Activated naive CD4-positive, alpha-beta T cell treated with anti-CD3 and anti-CD28 coated beads, Interleukin-2, amount 10 ng/mL, durations not matched to agents 7 days and 5 days (primary cell): ENCODE results near the gene GNB5.

ENCODE experiments used
- CTCF ChIA-PET: fragments of 350-600 bp; sonication (Branson Sonifier 250); formaldehyde crosslinking; loops from one replicate; lab custom pipeline; 2021; ENCODE audit warnings: antibody characterized with exemption; lab: Charles Lee
- DNase-seq: peaks from one replicate; pipeline ENCODE4 v3.0.0-alpha.2; 2020
- H3K27ac Mint-ChIP-seq: one replicate; pipeline ENCODE4 v1.8.0; 2021; ENCODE audit warnings: mild to moderate bottlenecking, moderate library complexity, mixed read lengths
- H3K27me3 Mint-ChIP-seq: one replicate; pipeline ENCODE4 v1.8.0; 2021; ENCODE audit warnings: mild to moderate bottlenecking, mixed read lengths
- H3K36me3 Mint-ChIP-seq: one replicate; pipeline ENCODE4 v1.8.0; 2021; ENCODE audit warnings: mixed read lengths
- H3K4me1 Mint-ChIP-seq: one replicate; pipeline ENCODE4 v1.8.0; 2021; ENCODE audit warnings: mixed read lengths
- H3K4me3 Mint-ChIP-seq: one replicate; pipeline ENCODE4 v1.8.0; 2021; ENCODE audit warnings: mild to moderate bottlenecking, moderate library complexity, mixed read lengths
- H3K9me3 Mint-ChIP-seq: one replicate; pipeline ENCODE4 v1.8.0; 2021; ENCODE audit warnings: mixed read lengths

Gene GNB5

GRCh38 chr15:52193791-52194190 is 2.6 kb upstream of the GNB5 start:
- CTCF ChIA-PET: interaction anchor here (2.1 to 3.3 kb wide), 2 partner anchors 10 to 15 kb away, joined by 6 to 13 read pairs; no protein-coding TSS in a partner anchor
- Mint-ChIP-seq H3K27me3 (peaks cover 3% of the 10 kb centered on the region), H3K36me3 (no peaks in the 10 kb centered on the region), H3K4me1 (no peaks in the 10 kb centered on the region), H3K9me3 (no peaks in the 10 kb centered on the region), H3K27ac (no peak overlapping the region), H3K4me3 (no peak overlapping the region)
- no peak for DNase-seq

GRCh38 chr15:52193321-52193720 is 2.1 kb upstream of the GNB5 start:
- CTCF ChIA-PET: interaction anchor here (2.1 to 3.3 kb wide), 2 partner anchors 9 to 15 kb away, joined by 6 to 13 read pairs; no protein-coding TSS in a partner anchor
- no peaks in the 10 kb centered on the region for H3K4me1 Mint-ChIP-seq
- H3K9me3 Mint-ChIP-seq: no peaks in the 10 kb centered on the region
- H3K27me3 Mint-ChIP-seq: peaks cover 3% of the 10 kb centered on the region
- H3K36me3 Mint-ChIP-seq: no peaks in the 10 kb centered on the region
- H3K27ac Mint-ChIP-seq: no peak overlapping the region
- no peak overlapping the region for H3K4me3 Mint-ChIP-seq
- DNase-seq: no peak

- DNase-seq: no peak
- CTCF ChIA-PET: interaction anchor here (1.5 kb wide), 1 partner anchor 30 kb away, joined by 3 read pairs; no protein-coding TSS in a partner anchor
- peaks cover 3% of the 10 kb centered on the region for H3K36me3 Mint-ChIP-seq
- H3K27ac Mint-ChIP-seq: no peak overlapping the region
- H3K27me3 Mint-ChIP-seq: no peaks in the 10 kb centered on the region
- peaks cover 6% of the 10 kb centered on the region for H3K4me1 Mint-ChIP-seq
- peaks cover 3% of the 10 kb centered on the region for H3K9me3 Mint-ChIP-seq
- no peak overlapping the region for H3K4me3 Mint-ChIP-seq
Observed at GRCh38 chr15:52186651-52187486, 4.3 kb downstream of the GNB5 start.

GRCh38 chr15:52185151-52185561 is 6.0 kb downstream of the GNB5 start:
- Mint-ChIP-seq H3K27me3 (no peaks in the 10 kb centered on the region), H3K4me1 (peaks cover 16% of the 10 kb centered on the region), H3K27ac (no peak overlapping the region), H3K36me3 (peaks cover 3% of the 10 kb centered on the region), H3K9me3 (peaks cover 3% of the 10 kb centered on the region), H3K4me3 (no peak overlapping the region)
- CTCF ChIA-PET: interaction anchor here (0.6 to 3.9 kb wide), 4 partner anchors 14 to 43 kb away, joined by 3 to 40 read pairs (median 4); no protein-coding TSS in a partner anchor
- no peak for DNase-seq

- Mint-ChIP-seq H3K27me3 (no peaks in the 10 kb centered on the region), H3K27ac (no peak overlapping the region), H3K4me1 (peaks cover 16% of the 10 kb centered on the region), H3K9me3 (peaks cover 3% of the 10 kb centered on the region), H3K36me3 (peaks cover 3% of the 10 kb centered on the region), H3K4me3 (no peak overlapping the region)
- CTCF ChIA-PET: interaction anchor here (0.5 to 3.9 kb wide), 6 partner anchors 9 to 139 kb away, joined by 3 to 40 read pairs (median 5); no protein-coding TSS in a partner anchor
- DNase-seq: no peak
Observed at GRCh38 chr15:52184721-52185120, 6.5 kb downstream of the GNB5 start.

- peak; percentile 46 for DNase-seq
- no peak overlapping the region for H3K4me3 Mint-ChIP-seq
Observed at GRCh38 chr15:52183562-52184173, 7.5 kb downstream of the GNB5 start.

GRCh38 chr15:52181938-52182780 is 9.0 kb downstream of the GNB5 start:
- Mint-ChIP-seq H3K27ac (no peak overlapping the region), H3K36me3 (peaks cover 4% of the 10 kb centered on the region), H3K4me3 (no peak overlapping the region), H3K27me3 (no peaks in the 10 kb centered on the region), H3K4me1 (peaks cover 35% of the 10 kb centered on the region), H3K9me3 (peaks cover 3% of the 10 kb centered on the region)
- CTCF ChIA-PET: interaction anchor here (1.1 to 3.9 kb wide), 2 partner anchors 26 to 43 kb away, joined by 5 to 40 read pairs; no protein-coding TSS in a partner anchor
- no peak for DNase-seq

More at GRCh38 chr15:52183562-52184173, 7.5 kb downstream of the GNB5 start:
- Mint-ChIP-seq H3K9me3 (peaks cover 3% of the 10 kb centered on the region), H3K4me1 (peaks cover 22% of the 10 kb centered on the region), H3K27ac (no peak overlapping the region), H3K27me3 (no peaks in the 10 kb centered on the region), H3K36me3 (peaks cover 4% of the 10 kb centered on the region)
- CTCF ChIA-PET: interaction anchor here (0.9 to 3.9 kb wide), 9 partner anchors 10 to 164 kb away, joined by 3 to 40 read pairs (median 3); no protein-coding TSS in a partner anchor

GRCh38 chr15:52180851-52181450 is 10.2 kb downstream of the GNB5 start:
- peaks cover 39% of the 10 kb centered on the region for H3K4me1 Mint-ChIP-seq
- H3K36me3 Mint-ChIP-seq: peaks cover 13% of the 10 kb centered on the region
- peak overlapping the region; percentile 86 for H3K4me3 Mint-ChIP-seq
- H3K27ac Mint-ChIP-seq: peak overlapping the region; percentile 96
- CTCF ChIA-PET: interaction anchor here (3.7 kb wide), 1 partner anchor 27 kb away, joined by 19 read pairs; no protein-coding TSS in a partner anchor
- peaks cover 3% of the 10 kb centered on the region for H3K9me3 Mint-ChIP-seq
- no peak for DNase-seq
- H3K27me3 Mint-ChIP-seq: no peaks in the 10 kb centered on the region

- Mint-ChIP-seq H3K27me3 (no peaks in the 10 kb centered on the region), H3K9me3 (peaks cover 3% of the 10 kb centered on the region), H3K27ac (peak overlapping the region; percentile 96), H3K36me3 (peaks cover 14% of the 10 kb centered on the region), H3K4me3 (peak overlapping the region; percentile 86), H3K4me1 (peaks cover 39% of the 10 kb centered on the region)
- CTCF ChIA-PET: interaction anchor here (1.4 to 3.7 kb wide), 3 partner anchors 17 to 40 kb away, joined by 3 to 19 read pairs (median 5); no protein-coding TSS in a partner anchor
- peak; percentile 69 for DNase-seq
Observed at GRCh38 chr15:52180196-52180835, 10.9 kb downstream of the GNB5 start.

GRCh38 chr15:52179278-52180195 is 11.7 kb downstream of the GNB5 start:
- CTCF ChIA-PET: interaction anchor here (0.5 to 3.7 kb wide), 9 partner anchors 12 to 556 kb away, joined by 3 to 19 read pairs (median 3); no protein-coding TSS in a partner anchor
- peaks cover 14% of the 10 kb centered on the region for H3K36me3 Mint-ChIP-seq
- peaks cover 39% of the 10 kb centered on the region for H3K4me1 Mint-ChIP-seq
- peaks cover 3% of the 10 kb centered on the region for H3K9me3 Mint-ChIP-seq
- DNase-seq: peak; percentile 94
- H3K27ac Mint-ChIP-seq: peak overlapping the region; percentile 98
- no peaks in the 10 kb centered on the region for H3K27me3 Mint-ChIP-seq
- H3K4me3 Mint-ChIP-seq: peak overlapping the region; percentile 94

- peak; percentile 24 for DNase-seq
- peak overlapping the region; percentile 98 for H3K27ac Mint-ChIP-seq
- CTCF ChIA-PET: interaction anchor here (1.1 to 3.7 kb wide), 9 partner anchors 11 to 557 kb away, joined by 3 to 19 read pairs (median 3); no protein-coding TSS in a partner anchor
- no peaks in the 10 kb centered on the region for H3K27me3 Mint-ChIP-seq
- H3K36me3 Mint-ChIP-seq: peaks cover 14% of the 10 kb centered on the region
- H3K4me1 Mint-ChIP-seq: peaks cover 41% of the 10 kb centered on the region
- peaks cover 3% of the 10 kb centered on the region for H3K9me3 Mint-ChIP-seq
- peak overlapping the region; percentile 94 for H3K4me3 Mint-ChIP-seq
Observed at GRCh38 chr15:52178765-52179164, 12.4 kb downstream of the GNB5 start.

GRCh38 chr15:52172869-52173268 is 18.3 kb downstream of the GNB5 start:
- H3K4me1 Mint-ChIP-seq: peaks cover 33% of the 10 kb centered on the region
- H3K9me3 Mint-ChIP-seq: no peaks in the 10 kb centered on the region
- H3K36me3 Mint-ChIP-seq: peaks cover 15% of the 10 kb centered on the region
- no peaks in the 10 kb centered on the region for H3K27me3 Mint-ChIP-seq
- no peak for DNase-seq
- H3K4me3 Mint-ChIP-seq: no peak overlapping the region
- H3K27ac Mint-ChIP-seq: no peak overlapping the region
- CTCF ChIA-PET: interaction anchor here (0.6 to 0.8 kb wide), 4 partner anchors 33 to 124 kb away, joined by 3 read pairs; no protein-coding TSS in a partner anchor
